ENCODE measurements around the gene GNG7. TPM values are rescaled to one million over a fixed set of nuclear protein-coding genes. Genes with fewer than 3 reads are reported as not detected.

GNG7 gene
- polyA plus RNA-seq, 1 of the 3 experiments (the other 2 are of a cell fraction), result 2.2 TPM

- Histone ChIP-seq H3K36me3 (replicated peaks in 1 of 2; ENCODE audit: control insufficient read depth in 1 of 2, insufficient read depth in 2 of 2, low read length in 1 of 2) (peaks cover 2 to 30% of the 10 kb centered on the region in 2 experiments), H4K20me1 (ENCODE audit: insufficient read depth) (no peaks in the 10 kb centered on the region), H3K4me1 (ENCODE audit: control insufficient read depth in 1 of 2, insufficient read depth in 2 of 2, low read depth in 1 of 2, low read length in 1 of 2) (peaks cover 0 to 2% of the 10 kb centered on the region in 2 experiments; a peak in 1 of 4 replicates), H3K27me3 (ENCODE audit: insufficient read depth) (no peaks in the 10 kb centered on the region), H3F3A (replicated peaks; ENCODE audit: insufficient read depth) (no peaks in the 10 kb centered on the region), H2AFZ (ENCODE audit: low read depth) (no peak overlapping the region), H3K79me2 (ENCODE audit: insufficient read depth) (peaks cover 15% of the 10 kb centered on the region), H3K9ac (no peak overlapping the region), H3K9me3 (no peaks in the 10 kb centered on the region), H3K9me2 (no peaks in the 10 kb centered on the region), H3K4me3 (ENCODE audit: low read depth in 2 of 2, low read length in 1 of 2) (no peak overlapping the region), H3K4me2 (no peak overlapping the region), H3K27ac (ENCODE audit: low read depth in 2 of 2, low read length in 1 of 2) (no peak overlapping the region)
- no peak for DNase-seq
- ChIA-PET POLR2A (no interaction called here), CTCF (interaction anchor here (0.6 to 2.3 kb wide), 3 partner anchors 15 to 86 kb away, joined by 3 to 9 read pairs (median 4); no protein-coding TSS in a partner anchor)
- TF ChIP-seq USF2 (IDR thresholded peaks at IDR 0.05; ENCODE audit: borderline replicate concordance, low read depth, low read length), result no peak
- no peak for TF ChIP-seq ZBTB33 (IDR thresholded peaks at IDR 0.05; ENCODE audit: borderline replicate concordance, low read depth)
- TF ChIP-seq FOXM1 (IDR thresholded peaks at IDR 0.05; ENCODE audit: low read depth), result no peak
- TF ChIP-seq NRF1 (IDR thresholded peaks at IDR 0.05; ENCODE audit: low read depth, low read length), result no peak
- TF ChIP-seq MAX (IDR thresholded peaks at IDR 0.05; ENCODE audit: low read depth), result no peak
- TF ChIP-seq TAF1 (IDR thresholded peaks at IDR 0.05; ENCODE audit: borderline replicate concordance, low read depth, low read length), result no peak
- TF ChIP-seq RFX5 (IDR thresholded peaks at IDR 0.05; ENCODE audit: low read length), result no peak
- TF ChIP-seq ELF1 (IDR thresholded peaks at IDR 0.05), result no peak
- TF ChIP-seq SIN3A (IDR thresholded peaks at IDR 0.05; ENCODE audit: borderline replicate concordance, low read depth, low read length), result no peak
- no peak for TF ChIP-seq EP300 (IDR thresholded peaks at IDR 0.05; ENCODE audit: borderline replicate concordance in 1 of 2, low read depth in 1 of 2, low read length in 1 of 2)
- TF ChIP-seq CTCF (IDR thresholded peaks at IDR 0.05), result no peak
- no peak for TF ChIP-seq RCOR1 (IDR thresholded peaks at IDR 0.05; ENCODE audit: low read length)
- no peak for TF ChIP-seq FOXJ3 (CRISPR knock-in tag; IDR thresholded peaks at IDR 0.05)
- no peak for TF ChIP-seq POLR2AphosphoS5 (IDR thresholded peaks at IDR 0.05; ENCODE audit: low read depth, low read length)
- no peak for TF ChIP-seq CHD2 (IDR thresholded peaks at IDR 0.05; ENCODE audit: low read length, partially characterized antibody)
- no peak for TF ChIP-seq YY1 (IDR thresholded peaks at IDR 0.05; ENCODE audit: low read depth)
- no peak for TF ChIP-seq REST (IDR thresholded peaks at IDR 0.05; ENCODE audit: low read depth, low read length)
- WGBS (ENCODE audit: low lambda C conversion rate), result 93% methylated on average over 35 of the region's 35 CpGs
Observed at GRCh38 chr19:2733930-2734588, 31.6 kb upstream of the GNG7 start.
